Activated naive CD4-positive, alpha-beta T cell (primary cell): ENCODE data around the gene FAM89B.

Experiments used
- DNase-seq, 4 experiments: peaks; one replicate each; lab custom pipeline; 2025; lab: John Stamatoyannopoulos, UW

FAM89B gene

DNA sequence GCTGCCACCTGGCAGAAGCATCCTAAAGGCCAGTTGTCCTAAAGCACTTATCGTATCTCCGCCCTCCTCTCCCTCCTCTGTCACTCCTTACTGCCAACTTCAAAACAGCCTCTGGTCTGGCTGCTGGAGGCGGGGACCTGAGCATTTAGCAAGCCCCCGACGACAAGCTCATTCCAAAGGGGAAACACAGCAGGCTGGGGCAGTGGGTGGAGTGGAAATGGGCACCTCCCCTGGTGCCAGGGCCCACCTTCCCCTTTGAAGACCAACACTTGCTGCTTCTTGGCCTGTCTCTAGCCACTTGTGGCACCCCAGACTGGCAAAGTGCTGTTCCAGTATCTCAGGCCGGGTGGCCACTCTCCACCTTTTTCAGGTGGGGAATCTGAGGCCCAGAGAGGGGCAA, 38.1 kb downstream of the FAM89B start:
- no peak for DNase-seq

DNA sequence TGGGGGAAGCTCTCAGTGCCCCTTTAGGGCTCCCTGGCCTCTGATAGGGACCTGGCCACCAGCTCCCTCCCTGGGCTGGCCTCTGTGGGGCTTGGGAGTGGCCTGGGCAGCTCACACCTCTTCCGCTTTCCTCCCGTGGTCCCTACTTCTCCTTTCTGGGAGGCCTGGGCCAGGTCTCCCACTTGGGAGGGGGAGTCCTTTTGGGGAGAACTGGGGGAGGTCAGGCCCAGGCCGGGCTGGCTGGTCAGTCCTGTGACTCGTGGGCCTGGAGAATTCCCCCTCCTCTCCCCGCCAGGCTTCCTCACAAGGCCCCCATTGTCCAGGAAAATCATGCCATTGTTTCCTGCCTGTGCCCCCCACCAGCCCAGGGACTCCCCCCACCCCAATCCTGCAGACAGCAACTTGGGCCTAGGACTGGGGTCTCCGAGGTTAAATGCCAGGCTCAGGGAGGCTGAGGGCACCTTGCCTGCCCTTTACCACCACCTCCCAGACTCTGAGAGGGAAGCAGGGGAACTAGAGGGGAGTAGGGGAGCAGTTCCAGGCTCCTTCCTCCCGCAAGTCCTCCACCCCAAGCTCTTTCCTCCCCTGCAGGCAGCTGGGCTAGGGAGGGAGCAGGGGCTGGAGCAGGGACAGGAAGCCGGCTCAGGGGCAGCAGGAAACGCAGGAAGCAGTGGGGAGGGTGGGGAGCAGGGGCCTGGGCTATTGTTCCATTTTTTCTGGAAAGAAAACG, 38.9 kb downstream of the FAM89B start:
- no peak for DNase-seq

DNA sequence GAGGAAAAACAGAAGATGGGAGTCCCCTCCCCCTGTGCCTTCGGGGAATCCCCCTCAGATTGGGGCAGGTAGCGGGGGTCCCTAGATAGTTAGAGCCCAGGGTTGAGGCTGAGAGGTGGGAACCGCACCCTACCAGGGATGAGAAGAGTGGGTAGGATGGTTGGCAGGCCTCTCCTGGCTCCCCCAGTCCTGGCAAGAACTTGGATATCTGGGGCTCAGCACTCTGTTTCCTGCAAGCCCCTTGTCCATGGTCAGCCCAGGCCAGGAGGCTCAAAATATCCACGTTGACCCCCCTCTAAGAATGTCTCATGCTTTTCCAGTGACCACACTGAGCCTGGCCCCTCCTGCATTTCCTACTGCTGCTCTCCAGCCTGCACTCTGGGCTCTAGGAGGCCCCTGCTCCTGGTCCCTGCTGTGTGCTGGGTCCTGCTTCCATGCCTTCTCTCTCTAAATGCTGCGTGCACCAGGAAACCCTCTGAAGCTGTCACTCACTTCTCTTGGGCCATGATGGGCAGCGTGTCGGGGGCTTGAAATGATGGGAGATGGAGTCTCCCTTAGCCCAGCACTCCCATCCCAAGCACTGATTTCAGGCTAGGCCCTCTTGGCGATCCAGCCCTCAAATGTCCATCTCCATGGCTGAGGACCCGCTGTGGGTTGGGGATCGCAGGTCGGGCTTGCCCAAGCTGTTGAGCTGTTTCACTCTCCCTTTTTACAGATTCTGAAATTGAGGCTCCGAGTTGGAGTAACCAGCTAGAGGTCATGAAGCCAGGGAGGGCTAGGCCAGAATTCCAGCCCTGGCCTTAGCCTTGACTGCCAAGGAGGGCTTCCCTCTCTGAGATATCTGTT, 39.6 kb downstream of the FAM89B start:
- DNase-seq: no peak

GRCh38 chr11:65612691-65613090, 40.4 kb downstream of the FAM89B start:
- no peak for DNase-seq

DNA sequence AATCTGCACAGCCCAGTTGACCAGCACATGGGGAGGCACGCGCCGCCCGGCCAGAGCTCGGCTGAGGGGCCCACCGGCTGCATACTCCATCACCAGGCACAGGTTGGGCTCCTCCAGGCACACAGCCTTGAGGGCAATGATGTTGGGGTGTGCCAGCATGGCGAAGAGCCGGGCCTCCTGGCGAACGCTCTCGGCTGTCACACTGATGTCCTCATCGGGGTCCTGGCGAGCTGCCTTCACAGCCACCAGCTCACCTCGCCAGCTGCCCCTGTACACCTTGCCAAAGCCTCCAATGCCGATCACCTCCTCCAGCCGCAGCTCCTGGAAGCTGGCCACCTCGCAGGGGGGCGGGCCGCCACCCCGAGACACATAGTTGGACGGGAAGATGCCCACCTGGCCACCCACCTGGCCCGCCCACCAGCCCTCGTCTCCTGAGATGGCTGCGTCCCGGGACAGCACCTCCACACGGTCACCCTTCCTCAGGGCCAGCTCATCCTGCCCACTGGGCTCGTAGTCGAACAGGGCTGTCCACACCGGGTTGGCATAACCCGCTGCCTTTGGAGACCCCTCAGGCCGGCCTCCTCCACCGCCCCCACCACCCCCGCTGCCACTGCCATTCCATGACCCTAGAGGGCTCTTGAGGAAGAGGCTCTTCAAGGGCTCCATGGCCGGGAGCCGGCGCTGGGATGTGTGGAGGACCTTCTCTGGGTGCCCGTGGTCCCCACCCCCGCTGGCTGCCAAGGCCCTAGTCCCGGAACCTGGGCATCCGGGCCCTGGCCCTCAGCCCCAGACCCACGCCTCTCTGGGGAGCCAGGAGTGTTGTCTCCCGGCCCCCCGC, 41.0 kb downstream of the FAM89B start:
- DNase-seq: no peak

DNA sequence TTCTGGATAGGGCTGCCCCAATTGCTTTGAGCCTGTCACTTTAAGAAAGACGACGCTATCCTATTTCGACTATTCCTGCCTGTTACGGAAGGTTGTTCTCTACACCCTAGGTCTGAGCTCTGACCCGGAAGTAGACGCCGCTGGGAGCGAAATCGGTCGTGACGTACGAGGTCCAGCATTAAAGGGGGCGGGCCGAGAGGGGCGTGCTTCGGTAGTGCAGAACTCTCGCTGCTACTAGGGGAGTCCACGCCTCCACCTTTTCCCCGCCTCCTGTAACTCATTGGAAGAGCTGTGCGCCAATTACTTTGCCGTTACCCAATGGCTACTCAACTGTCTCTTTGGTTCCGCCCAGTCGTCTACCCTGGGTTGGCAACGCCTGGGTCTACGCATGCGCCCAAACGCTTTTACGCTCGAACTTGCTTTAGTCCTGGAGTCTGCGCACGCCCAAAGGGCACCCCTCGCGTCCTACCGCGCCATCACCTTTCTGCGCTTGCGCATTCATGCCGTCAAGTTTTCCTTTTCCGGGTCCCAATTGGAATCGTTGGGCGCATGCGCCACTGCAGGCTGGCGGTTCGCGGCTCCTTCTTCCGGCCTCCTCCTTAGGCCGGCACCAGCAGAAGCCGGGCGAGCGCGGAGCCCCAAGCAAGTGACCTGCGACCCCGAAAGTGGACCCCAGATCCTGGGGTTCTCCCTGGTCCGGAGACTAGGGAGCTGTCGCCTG, 43.1 kb downstream of the FAM89B start, which contains the start of gene PCNX3:
Gene PCNX3, plus strand, starts transcription at position 548 of the 721 bp plus-strand sequence. CDS start 536 bp downstream, outside the sequence.
- DNase-seq: peak; percentile 99 to 100 (median 100)

DNA sequence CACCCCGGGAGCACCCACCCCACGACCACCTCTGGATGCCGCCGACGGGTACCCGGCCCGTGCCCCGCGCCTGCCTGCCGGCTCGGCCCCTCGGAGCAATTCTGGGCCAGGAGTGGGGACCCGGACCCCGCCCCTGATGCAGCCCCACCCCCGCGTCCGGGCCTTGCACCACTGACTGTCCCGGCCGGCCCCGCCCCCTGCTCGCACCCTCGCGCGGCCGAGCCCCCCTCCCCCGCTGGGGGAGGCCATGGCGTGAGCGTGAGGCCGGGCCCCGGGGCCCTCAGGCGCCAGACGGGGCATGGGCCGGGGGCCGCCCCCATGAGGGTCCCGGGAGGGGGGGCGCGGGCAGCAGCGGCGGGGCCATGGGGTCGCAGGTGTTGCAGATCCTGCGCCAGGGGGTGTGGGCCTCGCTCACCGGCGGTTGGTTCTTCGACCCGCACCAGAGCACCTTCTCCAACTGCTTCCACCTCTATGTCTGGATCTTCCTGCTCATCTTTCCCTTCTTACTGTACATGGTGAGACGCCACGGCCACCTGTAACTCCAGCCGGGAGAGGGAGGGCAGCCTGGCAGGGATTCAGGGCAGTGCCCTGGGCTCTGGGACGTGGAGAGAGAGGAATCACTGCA, 43.7 kb downstream of the FAM89B start:
- DNase-seq: peak in 1 of 4 experiments; percentile 50

- no peak for DNase-seq
These were observed 44.2 kb downstream of the FAM89B start for GRCh38 chr11:65616575-65617001.

GRCh38 chr11:65617136-65617850, 45.0 kb downstream of the FAM89B start:
- no peak for DNase-seq

- DNase-seq: no peak
These were observed 45.8 kb downstream of the FAM89B start for GRCh38 chr11:65617990-65618751.

DNA sequence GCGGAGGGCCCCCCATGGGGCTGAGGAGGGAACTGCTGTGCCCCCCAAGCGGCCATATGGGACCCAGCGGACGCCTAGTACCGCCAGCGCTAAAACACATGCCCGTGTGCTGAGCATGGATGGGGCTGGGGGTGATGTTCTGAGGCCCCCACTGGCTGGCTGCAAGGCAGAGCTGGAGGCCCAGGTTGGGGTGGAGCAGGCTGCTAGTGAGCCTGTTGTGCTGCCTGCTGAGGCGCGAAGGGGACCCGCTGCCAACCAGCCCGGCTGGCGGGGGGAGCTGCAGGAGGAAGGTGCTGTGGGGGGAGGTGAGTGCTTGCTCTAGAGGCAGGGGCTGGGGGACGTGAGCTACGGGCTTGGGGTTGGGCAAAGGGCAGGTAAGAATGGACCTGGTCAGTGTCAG, 46.4 kb downstream of the FAM89B start:
- DNase-seq: no peak

- DNase-seq: no peak
These were observed 47.1 kb downstream of the FAM89B start for GRCh38 chr11:65619281-65619928.

GRCh38 chr11:65620666-65621065, 48.3 kb downstream of the FAM89B start:
- no peak for DNase-seq

- DNase-seq: no peak
These were observed 49.1 kb downstream of the FAM89B start for GRCh38 chr11:65621460-65621859.

- DNase-seq: no peak
These were observed 49.7 kb downstream of the FAM89B start for GRCh38 chr11:65622011-65622410.

- no peak for DNase-seq
These were observed 50.8 kb downstream of the FAM89B start for GRCh38 chr11:65623177-65623576.
